Vagina (tissue), 2 donors: Measurements from ENCODE around the gene BGN. TPM values are rescaled to one million over a fixed set of nuclear protein-coding genes. Genes with fewer than 3 reads are reported as not detected.

ENCODE experiments used
- DNase-seq, 2 donors: peaks; one replicate each; pipeline ENCODE4 v3.0.0-alpha.2; 2017; ENCODE audit errors: extremely low spot score in 2 of 2
- H3K27ac ChIP-seq: fragments of 200-600 bp; sonication (generic); one replicate; pipeline ENCODE4 v1.5.1; 2019
- H3K27me3 ChIP-seq: fragments of 200-600 bp; sonication (generic); one replicate; pipeline ENCODE4 v1.5.1; 2019
- H3K36me3 ChIP-seq, 2 donors: fragments of 200-600 bp; sonication (generic); one replicate each; pipeline ENCODE4 v1.5.1; 2017 to 2019
- H3K4me1 ChIP-seq: fragments of 200-600 bp; sonication (generic); one replicate; pipeline ENCODE4 v1.5.1; 2019
- H3K4me3 ChIP-seq, 2 donors: fragments of 200-600 bp; sonication (generic); 1 replicate in 1 of 2; 2 replicates in 1 of 2; pipeline ENCODE4 v1.5.1; 2016 to 2019
- H3K9me3 ChIP-seq: fragments of 200-600 bp; sonication (generic); one replicate; pipeline ENCODE4 v1.5.1; 2019
- POLR2A ChIP-seq, 2 donors: fragments of 450-650 bp; IDR thresholded peaks; one replicate each; pipeline ENCODE4 v1.6.1; 2017; ENCODE audit warnings: antibody characterized with exemption in 2 of 2, mild to moderate bottlenecking in 2 of 2, moderate library complexity in 2 of 2
- POLR2AphosphoS5 ChIP-seq, 2 donors: sonication (generic); formaldehyde crosslinking; IDR thresholded peaks; one replicate each; pipeline ENCODE4 v1.9.0; 2017; ENCODE audit warnings: antibody characterized with exemption in 2 of 2, mild to moderate bottlenecking in 2 of 2, low read depth in 1 of 2; ENCODE audit not compliant: insufficient read depth in 1 of 2
- intact Hi-C: fragments of 100-400 bp; cut with DNase I; formaldehyde crosslinking; loops from one replicate; pipeline ENCODE4 v1.15.1; 2023
- total RNA-seq: library from RNA; depleted of rRNA; stranded (reverse); fragments of >200 nt; gene quantifications from one replicate; pipeline ENCODE4 v1.2.3, GENCODE V29; 2016
- TF ChIP-seq, protein P1 (sequence below), 3 experiments: fragments of 450-650 bp in 2 of 3; fragments of 200-600 bp in 1 of 3; sonication (generic) in 1 of 3; IDR thresholded peaks; one replicate each; pipeline ENCODE4 v1.5.1; 2017 to 2019; ENCODE audit warnings: antibody characterized with exemption in 3 of 3, mild to moderate bottlenecking in 2 of 3, moderate library complexity in 2 of 3

The BGN gene
- total RNA-seq, 1 donor from 2014 or later: 106 TPM

DNA sequence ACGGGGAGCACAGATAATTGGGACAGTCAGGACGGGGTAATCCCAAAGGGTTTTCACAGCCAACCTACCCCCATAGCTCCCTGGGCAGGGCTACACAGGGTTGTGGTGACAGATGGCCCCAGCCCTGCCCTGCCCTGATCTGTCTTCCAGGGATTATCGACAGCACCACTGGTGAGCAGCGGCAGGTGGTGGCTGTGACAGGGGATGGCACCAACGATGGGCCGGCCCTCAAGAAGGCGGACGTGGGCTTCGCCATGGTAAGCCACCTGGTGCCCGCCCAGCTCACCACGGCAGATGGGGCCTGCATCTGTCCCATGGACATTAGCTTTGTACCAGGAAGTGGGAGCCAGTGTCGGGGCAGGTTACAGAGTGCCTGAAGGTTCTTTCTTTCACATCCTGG is 62.0 kb downstream of the BGN start:
- no peak overlapping the region for H3K4me3 ChIP-seq
- H3K27me3 ChIP-seq: no peaks in the 10 kb centered on the region
- intact Hi-C loops: loop anchor here (10.0 kb wide), 1 partner anchor 118 kb away; the partner anchor contains the start of gene PNCK
- H3K27ac ChIP-seq: no peak overlapping the region
- H3K36me3 ChIP-seq: no peaks in the 10 kb centered on the region
- H3K9me3 ChIP-seq: no peaks in the 10 kb centered on the region
- TF ChIP-seq, protein P1, sequence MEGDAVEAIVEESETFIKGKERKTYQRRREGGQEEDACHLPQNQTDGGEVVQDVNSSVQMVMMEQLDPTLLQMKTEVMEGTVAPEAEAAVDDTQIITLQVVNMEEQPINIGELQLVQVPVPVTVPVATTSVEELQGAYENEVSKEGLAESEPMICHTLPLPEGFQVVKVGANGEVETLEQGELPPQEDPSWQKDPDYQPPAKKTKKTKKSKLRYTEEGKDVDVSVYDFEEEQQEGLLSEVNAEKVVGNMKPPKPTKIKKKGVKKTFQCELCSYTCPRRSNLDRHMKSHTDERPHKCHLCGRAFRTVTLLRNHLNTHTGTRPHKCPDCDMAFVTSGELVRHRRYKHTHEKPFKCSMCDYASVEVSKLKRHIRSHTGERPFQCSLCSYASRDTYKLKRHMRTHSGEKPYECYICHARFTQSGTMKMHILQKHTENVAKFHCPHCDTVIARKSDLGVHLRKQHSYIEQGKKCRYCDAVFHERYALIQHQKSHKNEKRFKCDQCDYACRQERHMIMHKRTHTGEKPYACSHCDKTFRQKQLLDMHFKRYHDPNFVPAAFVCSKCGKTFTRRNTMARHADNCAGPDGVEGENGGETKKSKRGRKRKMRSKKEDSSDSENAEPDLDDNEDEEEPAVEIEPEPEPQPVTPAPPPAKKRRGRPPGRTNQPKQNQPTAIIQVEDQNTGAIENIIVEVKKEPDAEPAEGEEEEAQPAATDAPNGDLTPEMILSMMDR (IDR thresholded peaks at IDR 0.05): no peak
- no peaks in the 10 kb centered on the region for H3K4me1 ChIP-seq
- no peak for DNase-seq

DNA sequence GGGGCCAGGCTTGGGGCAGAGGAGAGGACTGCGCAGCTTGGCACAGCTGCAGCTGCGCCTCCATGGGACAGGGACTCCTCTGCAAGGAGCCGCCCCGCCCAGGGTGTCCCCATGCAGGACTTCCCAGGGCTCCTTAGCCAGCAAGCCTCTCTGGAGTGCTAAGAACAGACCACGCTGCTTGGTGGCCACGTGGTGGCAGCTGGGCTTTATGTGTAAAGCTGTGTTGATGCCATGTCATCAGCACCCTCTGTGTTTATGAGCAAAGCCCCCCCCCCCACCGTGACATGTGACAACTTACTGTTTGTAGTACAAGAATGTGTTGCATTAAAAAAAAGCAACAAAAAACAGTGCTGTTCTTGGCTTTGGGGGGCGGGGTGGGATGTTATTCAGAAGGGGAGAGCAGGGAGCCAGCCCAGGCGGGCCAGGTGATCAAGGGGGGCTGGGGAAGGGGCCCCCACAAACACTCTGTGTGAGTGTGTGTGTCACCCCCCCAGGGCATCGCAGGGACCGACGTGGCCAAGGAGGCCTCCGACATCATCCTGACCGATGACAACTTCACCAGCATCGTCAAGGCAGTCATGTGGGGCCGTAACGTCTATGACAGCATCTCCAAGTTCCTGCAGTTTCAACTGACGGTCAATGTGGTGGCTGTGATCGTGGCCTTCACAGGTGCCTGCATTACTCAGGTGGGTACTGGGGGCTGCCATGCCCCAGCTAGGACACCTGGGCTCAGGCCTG is 63.0 kb downstream of the BGN start:
- Histone ChIP-seq H3K27me3 (no peaks in the 10 kb centered on the region), H3K27ac (no peak overlapping the region), H3K4me3 (no peak overlapping the region), H3K36me3 (no peaks in the 10 kb centered on the region), H3K9me3 (no peaks in the 10 kb centered on the region), H3K4me1 (no peaks in the 10 kb centered on the region)
- DNase-seq: no peak
- TF ChIP-seq POLR2AphosphoS5 (IDR thresholded peaks at IDR 0.05; ENCODE audit: insufficient read depth in 1 of 2, low read depth in 1 of 2) (no peak), POLR2A (IDR thresholded peaks at IDR 0.05) (no peak)
- TF ChIP-seq, protein P1 (IDR thresholded peaks at IDR 0.05): no peak
- intact Hi-C loops: loop anchor here (10.0 kb wide), 1 partner anchor 117 kb away; the partner anchor contains the start of gene PNCK

Other genes starting within 250 kb of the BGN start
- not detected for gene PNMA6F, start 173.2 kb upstream of the BGN start, total RNA-seq
- 7.6 TPM for gene ZNF275, start 160.8 kb upstream of the BGN start, total RNA-seq
- gene PNMA6E, start 93.6 kb upstream of the BGN start, total RNA-seq: not detected
- 0.25 TPM for gene ZFP92, start 83.5 kb upstream of the BGN start, total RNA-seq
- gene TREX2, start 48.9 kb upstream of the BGN start, total RNA-seq: 9.6 TPM
- gene HAUS7, start 24.4 kb upstream of the BGN start, total RNA-seq: 17.7 TPM
- 0.25 TPM for gene ATP2B3, start 22.7 kb downstream of the BGN start, total RNA-seq
- gene CCNQ, start 104.2 kb downstream of the BGN start, total RNA-seq: 31.2 TPM
- gene DUSP9, start 152.2 kb downstream of the BGN start, total RNA-seq: 0.74 TPM
- gene PNCK, start 178.8 kb downstream of the BGN start, total RNA-seq: 9.3 TPM
- gene SLC6A8, start 192.9 kb downstream of the BGN start, total RNA-seq: 29.2 TPM
- gene BCAP31, start 229.4 kb downstream of the BGN start, total RNA-seq: 126 TPM
- gene ABCD1, start 229.9 kb downstream of the BGN start, total RNA-seq: 11.0 TPM